Measurements from ENCODE around the gene UXT. TPM values are rescaled to one million over a fixed set of nuclear protein-coding genes. Genes with fewer than 3 reads are reported as not detected.

Gene UXT
- total RNA-seq, 4 donors from 2014 or later: 95.7 to 129 (median 118) TPM

- Histone ChIP-seq H3K27me3 (no peaks in the 10 kb centered on the region), H3K4me1 (peaks cover 0 to 27% (median 4%) of the 10 kb centered on the region in 4 donors), H3K9me3 (no peaks in the 10 kb centered on the region), H3K27ac (peak overlapping the region in 3 of 4 donors; percentile 83 to 95 (median 88)), H3K36me3 (peaks cover 0 to 8% (median 0%) of the 10 kb centered on the region in 3 donors), H3K4me3 (peak overlapping the region in 3 of 4 donors; percentile 68 to 86 (median 80))
- WGBS, 2 donors: 12 to 48% methylated on average over 8 of the region's 8 CpGs
- DNase-seq (ENCODE audit: low spot score in 2 of 2): no peak
- TF ChIP-seq CTCF (IDR thresholded peaks at IDR 0.05) (no peak), POLR2A (IDR thresholded peaks at IDR 0.05) (no peak), EP300 (IDR thresholded peaks at IDR 0.05) (no peak)
Observed at GRCh38 chrX:47649271-47649670, 9.7 kb downstream of the UXT start.

GRCh38 chrX:47648376-47648775, 10.6 kb downstream of the UXT start:
- Histone ChIP-seq H3K27me3 (no peaks in the 10 kb centered on the region), H3K9me3 (no peaks in the 10 kb centered on the region), H3K36me3 (peaks cover 0 to 8% (median 0%) of the 10 kb centered on the region in 3 donors), H3K4me3 (no peak overlapping the region), H3K27ac (peak overlapping the region in 1 of 4 donors; percentile 95), H3K4me1 (peaks cover 0 to 32% (median 4%) of the 10 kb centered on the region in 4 donors)
- DNase-seq (ENCODE audit: low spot score in 2 of 2): no peak
- TF ChIP-seq CTCF (IDR thresholded peaks at IDR 0.05) (no peak), EP300 (IDR thresholded peaks at IDR 0.05) (no peak), POLR2A (IDR thresholded peaks at IDR 0.05) (no peak)
- WGBS, 2 donors: 72 to 79% methylated on average over 2 of the region's 2 CpGs

GRCh38 chrX:47646636-47647035, 12.3 kb downstream of the UXT start:
- Histone ChIP-seq H3K27ac (no peak overlapping the region), H3K27me3 (no peaks in the 10 kb centered on the region), H3K9me3 (no peaks in the 10 kb centered on the region), H3K4me3 (no peak overlapping the region), H3K4me1 (peaks cover 0 to 31% (median 4%) of the 10 kb centered on the region in 4 donors), H3K36me3 (peaks cover 0 to 9% (median 0%) of the 10 kb centered on the region in 3 donors)
- TF ChIP-seq CTCF (IDR thresholded peaks at IDR 0.05) (no peak), POLR2A (IDR thresholded peaks at IDR 0.05) (no peak), EP300 (IDR thresholded peaks at IDR 0.05) (no peak)
- 77 to 85% methylated on average over 6 of the region's 6 CpGs for WGBS, 2 donors
- no peak for DNase-seq (ENCODE audit: low spot score in 2 of 2)

- no peaks in the 10 kb centered on the region for H3K27me3 ChIP-seq
- peaks cover 0 to 26% (median 4%) of the 10 kb centered on the region in 4 donors for H3K4me1 ChIP-seq
- DNase-seq (ENCODE audit: low spot score in 2 of 2): no peak
- H3K27ac ChIP-seq: peak overlapping the region in 1 of 4 donors; percentile 20
- peaks cover 0 to 20% (median 0%) of the 10 kb centered on the region in 3 donors for H3K36me3 ChIP-seq
- WGBS, 2 donors: 73 to 81% methylated on average over 10 of the region's 10 CpGs
- H3K4me3 ChIP-seq: no peak overlapping the region
- no peak for TF ChIP-seq POLR2A (IDR thresholded peaks at IDR 0.05)
- TF ChIP-seq CTCF (IDR thresholded peaks at IDR 0.05): no peak
- no peak for TF ChIP-seq EP300 (IDR thresholded peaks at IDR 0.05)
- no peaks in the 10 kb centered on the region for H3K9me3 ChIP-seq
Observed at GRCh38 chrX:47645530-47645929, 13.4 kb downstream of the UXT start.

GRCh38 chrX:47644557-47645091, 14.4 kb downstream of the UXT start:
- no peak for DNase-seq (ENCODE audit: low spot score in 2 of 2)
- Histone ChIP-seq H3K36me3 (peaks cover 0 to 29% (median 0%) of the 10 kb centered on the region in 3 donors), H3K4me1 (peaks cover 0 to 25% (median 4%) of the 10 kb centered on the region in 4 donors), H3K9me3 (no peaks in the 10 kb centered on the region), H3K27ac (peak overlapping the region in 1 of 4 donors; percentile 20), H3K27me3 (no peaks in the 10 kb centered on the region), H3K4me3 (no peak overlapping the region)
- TF ChIP-seq EP300 (IDR thresholded peaks at IDR 0.05) (no peak), POLR2A (IDR thresholded peaks at IDR 0.05) (no peak), CTCF (IDR thresholded peaks at IDR 0.05) (peak in 3 of 5 experiments; percentile 28 to 35 (median 34))
- 59 to 60% methylated on average over 12 of the region's 12 CpGs for WGBS, 2 donors
